Measurements from ENCODE around the gene METTL27.
"Not testable (repeated sequence)": the region's sequence is repeated elsewhere in the genome, so short reads cannot be mapped to it uniquely, and the experiment has no call there.

Gene METTL27

GRCh38 chr7:73885433-73885974, 43.2 kb upstream of the METTL27 start:
- no peak for TF ChIP-seq CTCF (conservative IDR thresholded peaks at IDR 0.05)
- no peak overlapping the region for H3K27ac ChIP-seq

- not testable (repeated sequence) for H3K27ac ChIP-seq
These were observed 42.6 kb upstream of the METTL27 start for GRCh38 chr7:73884867-73885422.

GRCh38 chr7:73882047-73882402, 39.7 kb upstream of the METTL27 start:
- no peak overlapping the region for H3K27ac ChIP-seq
- TF ChIP-seq CTCF (conservative IDR thresholded peaks at IDR 0.05), result no peak

DNA sequence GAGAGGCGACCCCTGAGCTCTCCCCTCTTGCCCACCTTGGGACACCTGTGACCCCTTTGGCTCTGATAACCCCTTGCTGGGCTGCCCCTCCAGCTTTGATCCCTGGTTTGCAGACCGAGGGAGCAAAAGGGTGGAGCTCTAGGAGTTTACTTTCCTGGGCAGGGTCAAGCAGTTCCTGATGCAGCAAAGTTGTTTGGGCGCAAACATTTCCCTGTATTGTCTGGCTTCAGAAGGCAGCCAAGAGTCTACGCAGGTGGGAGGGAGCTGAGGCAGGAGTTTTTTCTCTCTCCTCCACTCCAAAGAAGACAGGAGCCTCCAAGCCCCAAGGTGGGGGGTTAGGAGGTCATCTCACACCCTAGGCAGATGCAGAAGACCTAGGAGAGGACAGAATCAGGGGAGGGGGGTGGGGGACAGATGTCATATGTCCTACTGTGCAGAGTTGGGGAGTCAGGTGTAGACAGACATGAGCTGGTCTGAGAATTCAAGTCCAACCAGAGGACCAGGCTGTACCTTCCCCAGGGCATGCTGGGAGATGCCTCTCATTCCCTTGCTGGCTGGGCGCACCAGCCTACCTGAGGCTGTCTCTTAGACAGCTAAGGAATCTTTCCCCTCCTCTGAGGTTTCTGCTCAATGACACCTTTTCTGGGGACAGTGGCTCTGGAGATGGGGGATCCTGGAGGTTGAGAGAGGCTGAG, 39.2 kb upstream of the METTL27 start:
- no peak for TF ChIP-seq CTCF (conservative IDR thresholded peaks at IDR 0.05)
- H3K27ac ChIP-seq, result no peak overlapping the region

GRCh38 chr7:73880755-73881328, 38.5 kb upstream of the METTL27 start:
- H3K27ac ChIP-seq, result no peak overlapping the region
- TF ChIP-seq CTCF (conservative IDR thresholded peaks at IDR 0.05), result no peak

DNA sequence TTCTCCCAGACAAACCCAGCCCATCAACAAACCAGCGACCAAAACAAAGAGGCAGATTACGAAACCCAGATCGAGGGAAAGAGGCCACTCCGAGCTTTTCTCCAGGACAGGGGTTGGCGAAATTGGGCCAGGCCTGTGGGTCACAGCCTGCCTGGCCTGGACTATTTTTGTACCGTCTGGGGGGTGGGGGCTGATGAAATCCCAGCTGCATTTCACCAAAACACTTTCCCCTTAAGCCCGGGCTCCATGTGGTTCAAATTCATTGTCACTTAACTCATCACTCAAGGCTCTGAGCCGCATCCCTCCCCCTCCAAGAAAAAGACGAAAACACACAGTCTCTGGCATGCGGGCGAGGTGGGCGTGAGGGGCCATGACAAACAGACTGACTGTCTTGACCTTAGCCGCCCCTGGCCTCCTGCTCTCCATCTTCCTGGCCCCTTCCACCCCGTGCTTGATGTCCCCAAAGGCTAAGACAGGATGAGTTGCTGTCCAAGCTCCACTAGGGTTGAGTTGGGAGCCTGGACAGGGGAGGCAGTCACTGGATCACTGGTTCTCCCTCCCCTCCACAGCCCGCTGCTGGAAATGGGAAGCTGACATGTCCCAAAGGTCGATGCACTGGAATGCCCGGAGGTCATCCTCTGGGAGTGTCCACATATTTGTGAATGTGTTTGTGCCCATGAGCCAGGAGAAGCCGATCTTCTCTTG, 37.8 kb upstream of the METTL27 start:
- no peak for TF ChIP-seq CTCF (conservative IDR thresholded peaks at IDR 0.05)
- H3K27ac ChIP-seq, result no peak overlapping the region

DNA sequence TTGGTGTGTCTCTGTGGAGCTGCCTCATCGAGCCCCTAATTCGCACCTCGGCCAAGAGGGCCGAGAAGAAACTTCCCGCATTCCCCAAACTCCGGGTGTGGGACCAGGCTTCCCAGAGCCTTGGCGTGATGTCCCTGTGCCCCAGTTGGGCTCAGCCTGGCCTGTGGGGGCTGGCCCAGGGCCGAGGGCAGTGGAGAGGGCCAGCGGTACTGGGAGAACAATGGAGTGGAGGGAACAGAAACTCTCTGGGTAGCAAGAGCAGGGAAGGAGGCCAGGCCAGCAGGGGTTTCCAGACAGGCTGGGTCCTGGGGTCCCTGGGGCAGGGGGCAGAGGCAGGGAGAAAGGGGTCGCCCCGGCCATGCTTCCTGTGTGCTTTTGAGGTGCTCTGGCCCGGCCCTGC, 34.7 kb upstream of the METTL27 start:
- TF ChIP-seq CTCF (conservative IDR thresholded peaks at IDR 0.05), result no peak

More for the DNA sequence above, 34.7 kb upstream of the METTL27 start:
- H3K27ac ChIP-seq, result no peak overlapping the region
